Mesenchymal stem cell (in vitro differentiated cells and primary cell): ENCODE measurements around the gene MLEC.

Experiments used
- DNase-seq: peaks from one replicate; pipeline ENCODE4 v3.0.0-alpha.2; 2013
- H2AFZ ChIP-seq: one replicate; pipeline ENCODE4 v1.6.1; 2013; ENCODE audit warnings: low read depth, mild to moderate bottlenecking, control low read depth, inconsistent platforms, low read length, moderate library complexity
- H2AK5ac ChIP-seq: 2 replicates; pipeline ENCODE4 v1.6.1; 2013; ENCODE audit warnings: low read length, moderate library complexity, mild to moderate bottlenecking, inconsistent platforms; ENCODE audit not compliant: severe bottlenecking
- H2BK120ac ChIP-seq: one replicate; pipeline ENCODE4 v1.6.1; 2013; ENCODE audit warnings: low read depth, mild to moderate bottlenecking, inconsistent platforms, low read length, moderate library complexity
- H2BK12ac ChIP-seq, 2 experiments: one replicate each; pipeline ENCODE4 v1.6.1; 2013; ENCODE audit warnings: inconsistent platforms in 2 of 2, low read length in 2 of 2, mild to moderate bottlenecking in 2 of 2, moderate library complexity in 2 of 2, control low read depth in 1 of 2
- H2BK15ac ChIP-seq: one replicate; pipeline ENCODE4 v1.6.1; 2013; ENCODE audit warnings: mild to moderate bottlenecking, low read depth, inconsistent platforms; ENCODE audit not compliant: poor library complexity, severe bottlenecking
- H2BK5ac ChIP-seq: 2 replicates; pipeline ENCODE4 v1.6.1; 2013; ENCODE audit warnings: low read depth, mild to moderate bottlenecking, low read length, control low read depth, inconsistent platforms; ENCODE audit not compliant: poor library complexity, severe bottlenecking
- H3K14ac ChIP-seq, 2 experiments: one replicate each; pipeline ENCODE4 v1.6.1; 2013; ENCODE audit warnings: inconsistent platforms in 2 of 2, low read length in 2 of 2, control low read depth in 1 of 2, mild to moderate bottlenecking in 1 of 2, moderate library complexity in 1 of 2
- H3K18ac ChIP-seq, 2 experiments: one replicate each; pipeline ENCODE4 v1.6.1; 2013; ENCODE audit warnings: inconsistent platforms in 2 of 2, low read length in 2 of 2, control low read depth in 1 of 2, low read depth in 1 of 2, mild to moderate bottlenecking in 1 of 2
- H3K23ac ChIP-seq, 2 experiments: one replicate each; pipeline ENCODE4 v1.6.1; 2013; ENCODE audit warnings: inconsistent platforms in 2 of 2, low read length in 2 of 2, mild to moderate bottlenecking in 2 of 2, moderate library complexity in 2 of 2, control low read depth in 1 of 2
- H3K27ac ChIP-seq: 2 replicates; pipeline ENCODE4 v1.5.1; 2013; ENCODE audit warnings: mild to moderate bottlenecking, moderate library complexity, low read length, control low read depth, inconsistent platforms; ENCODE audit not compliant: poor library complexity, severe bottlenecking
- H3K27me3 ChIP-seq, 2 experiments: 2 replicates each; pipeline versions ENCODE4 v1.6.1 to v1.7.0; 2013; ENCODE audit warnings: low read length in 2 of 2, mild to moderate bottlenecking in 2 of 2, moderate library complexity in 2 of 2, control low read depth in 1 of 2, inconsistent platforms in 1 of 2; ENCODE audit not compliant: control insufficient read depth in 1 of 2, insufficient read depth in 1 of 2
- H3K36me3 ChIP-seq, 2 experiments: 2 replicates each; pipeline versions ENCODE4 v1.6.1 to v1.7.0; 2013; ENCODE audit warnings: low read length in 2 of 2, control low read depth in 1 of 2, inconsistent platforms in 1 of 2, low read depth in 1 of 2, mild to moderate bottlenecking in 1 of 2; ENCODE audit not compliant: insufficient read depth in 2 of 2, control insufficient read depth in 1 of 2
- H3K4ac ChIP-seq, 2 experiments: one replicate each; pipeline ENCODE4 v1.6.1; 2013; ENCODE audit warnings: inconsistent platforms in 2 of 2, low read length in 2 of 2, mild to moderate bottlenecking in 2 of 2, moderate library complexity in 2 of 2, control low read depth in 1 of 2, low read depth in 1 of 2
- H3K4me1 ChIP-seq: 2 replicates; pipeline ENCODE4 v1.6.1; 2013; ENCODE audit warnings: low read depth, low read length, control low read depth; ENCODE audit not compliant: control insufficient read depth, insufficient read depth
- H3K4me2 ChIP-seq: 2 replicates; pipeline ENCODE4 v1.6.1; 2013; ENCODE audit warnings: low read length, mild to moderate bottlenecking, inconsistent platforms; ENCODE audit not compliant: poor library complexity, severe bottlenecking
- H3K4me3 ChIP-seq, 2 experiments: 2 replicates each; pipeline versions ENCODE4 v1.5.1 to v1.7.0; 2013; ENCODE audit warnings: low read length in 2 of 2, mild to moderate bottlenecking in 2 of 2, control low read depth in 1 of 2, low read depth in 1 of 2; ENCODE audit not compliant: insufficient read depth in 1 of 2
- H3K79me1 ChIP-seq: replicated peaks from 2 replicates; pipeline ENCODE4 v1.6.1; 2013; ENCODE audit warnings: mild to moderate bottlenecking, control low read depth, low read length, inconsistent platforms; ENCODE audit not compliant: poor library complexity, severe bottlenecking
- H3K9ac ChIP-seq: 2 replicates; pipeline ENCODE4 v1.7.0; 2013; ENCODE audit warnings: mild to moderate bottlenecking, low read length, moderate library complexity
- H3K9me3 ChIP-seq: 2 replicates; pipeline ENCODE4 v1.7.0; 2013; ENCODE audit warnings: mild to moderate bottlenecking, low read length; ENCODE audit not compliant: control insufficient read depth
- H4K8ac ChIP-seq: one replicate; pipeline ENCODE4 v1.6.1; 2013; ENCODE audit warnings: inconsistent platforms, mild to moderate bottlenecking, low read length, moderate library complexity
- H4K91ac ChIP-seq: one replicate; pipeline ENCODE4 v1.6.1; 2013; ENCODE audit warnings: mild to moderate bottlenecking, low read length, inconsistent platforms
- whole genome bisulfite sequencing: methylation state at CpG from one replicate; pipeline ENCODE4 v1.1.7; 2013; ENCODE audit warnings: mixed read lengths; 5-methylcytosine and 5-hydroxymethylcytosine counted together

The MLEC gene

DNA sequence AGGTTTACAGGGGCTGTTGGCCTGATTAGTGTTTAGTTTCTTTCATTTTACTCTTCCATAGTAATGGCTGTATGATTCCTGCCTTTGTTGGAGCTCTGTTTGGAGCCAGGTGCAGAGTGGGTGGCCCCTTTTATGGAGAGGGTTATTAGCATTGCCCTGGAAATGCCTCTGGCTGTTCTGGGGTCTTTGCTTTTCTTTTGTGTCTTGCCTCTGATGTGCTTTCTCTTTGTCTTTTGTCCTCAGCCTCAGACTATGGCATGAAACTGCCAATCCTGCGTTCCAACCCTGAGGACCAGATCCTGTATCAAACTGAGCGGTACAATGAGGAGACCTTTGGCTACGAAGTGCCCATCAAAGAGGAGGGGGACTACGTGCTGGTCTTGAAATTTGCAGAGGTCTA, 6.9 kb downstream of the MLEC start:
- WGBS: 96% methylated on average over 4 of the region's 4 CpGs
- Histone ChIP-seq H3K27ac (no peak overlapping the region), H3K4ac (no peak overlapping the region), H3K14ac (no peak overlapping the region), H3K4me3 (no peak overlapping the region), H2AFZ (no peak overlapping the region), H3K79me1 (peaks cover 41% of the 10 kb centered on the region), H3K4me2 (no peak overlapping the region), H2BK12ac (no peak overlapping the region), H3K9ac (no peak overlapping the region), H2BK15ac (no peak overlapping the region), H3K27me3 (no peaks in the 10 kb centered on the region), H2AK5ac (no peak overlapping the region), H3K23ac (no peak overlapping the region), H2BK5ac (no peak overlapping the region), H4K91ac (no peak overlapping the region), H3K9me3 (no peaks in the 10 kb centered on the region), H3K18ac (no peak overlapping the region), H3K4me1 (peaks cover 5% of the 10 kb centered on the region), H3K36me3 (peaks cover 33 to 50% of the 10 kb centered on the region in 2 experiments), H2BK120ac (no peak overlapping the region), H4K8ac (no peak overlapping the region)
- no peak for DNase-seq

DNA sequence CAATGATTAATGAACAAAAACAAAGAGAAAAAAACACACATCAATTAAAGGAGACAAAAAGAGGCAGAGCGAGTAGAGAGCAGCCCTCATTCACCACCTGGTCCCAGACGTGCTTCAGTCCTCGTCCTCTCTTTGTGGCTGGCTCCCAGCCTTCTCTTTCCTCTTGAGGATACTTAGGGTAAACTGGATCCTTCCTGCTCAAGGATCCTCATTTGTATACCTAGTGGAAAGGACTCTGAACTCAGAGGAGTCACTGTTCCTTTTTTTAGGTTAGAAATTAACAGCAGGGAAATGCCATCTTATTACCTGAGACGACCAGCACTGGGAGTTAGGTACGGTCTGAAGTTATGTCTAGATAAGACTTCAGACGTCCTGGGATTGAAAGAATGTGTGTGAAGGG, 9.7 kb downstream of the MLEC start:
- Histone ChIP-seq H2BK5ac (no peak overlapping the region), H3K4me2 (no peak overlapping the region), H3K4me1 (peaks cover 1% of the 10 kb centered on the region), H3K9me3 (no peaks in the 10 kb centered on the region), H2AFZ (no peak overlapping the region), H3K4me3 (no peak overlapping the region), H3K27ac (no peak overlapping the region), H4K91ac (no peak overlapping the region), H4K8ac (no peak overlapping the region), H3K79me1 (peaks cover 57% of the 10 kb centered on the region), H2AK5ac (no peak overlapping the region), H3K9ac (no peak overlapping the region), H3K36me3 (peaks cover 51 to 78% of the 10 kb centered on the region in 2 experiments), H2BK120ac (no peak overlapping the region), H3K14ac (no peak overlapping the region), H2BK12ac (no peak overlapping the region), H3K23ac (no peak overlapping the region), H3K18ac (no peak overlapping the region), H3K4ac (no peak overlapping the region), H2BK15ac (no peak overlapping the region), H3K27me3 (no peaks in the 10 kb centered on the region)
- 92% methylated on average over 6 of the region's 6 CpGs for WGBS
- DNase-seq: no peak

DNA sequence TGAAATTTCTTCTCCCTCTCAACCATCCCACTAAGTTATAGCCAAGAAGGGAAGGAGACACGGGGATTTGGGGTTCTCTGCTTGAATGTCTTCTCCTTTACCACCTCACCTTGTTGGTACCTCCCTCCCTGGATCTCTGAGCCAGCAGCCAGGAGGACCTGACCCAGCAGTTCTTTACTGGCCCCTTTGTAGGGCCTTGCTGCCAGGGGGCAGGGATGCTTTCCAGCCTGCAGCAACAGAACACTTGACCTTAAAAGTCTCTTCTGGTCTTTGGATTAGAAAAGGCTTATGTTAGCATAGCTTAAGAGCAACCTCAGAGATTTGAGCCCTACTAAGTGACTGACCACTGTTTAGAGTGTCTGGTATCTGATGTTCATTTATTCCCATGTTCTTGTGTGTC, 10.4 kb downstream of the MLEC start:
- Histone ChIP-seq H3K4me3 (no peak overlapping the region), H2BK5ac (no peak overlapping the region), H3K4me2 (no peak overlapping the region), H3K9ac (no peak overlapping the region), H3K23ac (no peak overlapping the region), H3K36me3 (peaks cover 58 to 85% of the 10 kb centered on the region in 2 experiments), H3K14ac (no peak overlapping the region), H4K8ac (no peak overlapping the region), H3K4me1 (peaks cover 1% of the 10 kb centered on the region), H2AK5ac (no peak overlapping the region), H2BK15ac (no peak overlapping the region), H2BK12ac (no peak overlapping the region), H3K27ac (no peak overlapping the region), H3K27me3 (no peaks in the 10 kb centered on the region), H3K4ac (no peak overlapping the region), H4K91ac (no peak overlapping the region), H3K9me3 (no peaks in the 10 kb centered on the region), H2BK120ac (no peak overlapping the region), H3K18ac (no peak overlapping the region), H2AFZ (no peak overlapping the region), H3K79me1 (peaks cover 59% of the 10 kb centered on the region)
- no CpG with 5 or more reads among the region's 1 CpG for WGBS
- DNase-seq: no peak

DNA sequence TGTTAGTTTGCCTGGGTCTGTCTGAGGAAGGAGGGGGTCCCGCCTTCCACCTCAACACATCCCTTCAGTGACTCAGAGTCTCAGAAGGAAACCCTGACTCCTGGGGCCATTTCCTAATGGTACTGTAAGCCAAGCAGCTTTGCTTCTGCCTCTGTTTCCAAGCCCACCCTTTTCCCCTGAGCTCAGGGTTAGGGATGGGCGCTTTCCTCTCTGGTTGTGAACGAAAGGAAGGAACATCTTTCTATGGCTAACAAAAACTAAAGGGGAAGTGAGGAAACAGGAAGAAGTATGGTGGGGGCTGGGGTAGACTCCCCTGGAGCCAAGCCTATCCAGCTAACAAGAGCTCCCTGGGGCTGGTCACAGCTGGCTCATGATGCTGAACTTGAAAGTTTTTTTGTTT, 11.7 kb downstream of the MLEC start:
- Histone ChIP-seq H3K4ac (no peak overlapping the region), H2BK12ac (no peak overlapping the region), H4K8ac (no peak overlapping the region), H3K4me3 (no peak overlapping the region), H3K9ac (no peak overlapping the region), H3K27me3 (no peaks in the 10 kb centered on the region), H3K36me3 (peaks cover 68 to 98% of the 10 kb centered on the region in 2 experiments), H3K18ac (no peak overlapping the region), H2AK5ac (no peak overlapping the region), H3K27ac (no peak overlapping the region), H3K14ac (no peak overlapping the region), H3K9me3 (no peaks in the 10 kb centered on the region), H2AFZ (no peak overlapping the region), H3K23ac (no peak overlapping the region), H2BK15ac (no peak overlapping the region), H2BK5ac (no peak overlapping the region), H2BK120ac (no peak overlapping the region), H3K4me1 (peaks cover 1% of the 10 kb centered on the region), H3K4me2 (no peak overlapping the region), H4K91ac (no peak overlapping the region), H3K79me1 (peaks cover 66% of the 10 kb centered on the region)
- no peak for DNase-seq
- WGBS: 100% methylated on average over 3 of the region's 3 CpGs
